ENCODE data around the gene SP1.

GRCh38 chr12:53454707-53455106 lies 74.7 kb downstream of the SP1 start:
- TF ChIP-seq YY1 (IDR thresholded peaks at IDR 0.05; ENCODE audit: insufficient read depth, insufficient read length) (no peak), SUZ12 (IDR thresholded peaks at IDR 0.05; ENCODE audit: extremely low read depth, insufficient read depth, insufficient read length) (no peak), ZNF274 (IDR thresholded peaks at IDR 0.05; ENCODE audit: low read depth, low read length) (no peak)

All from NT2/D1 (cell line).